Ovary (tissue), 3 donors: ENCODE data around the gene BECN2.

Experiments used
- POLR2A ChIP-seq: fragments of 450-650 bp; IDR thresholded peaks from one replicate; pipeline ENCODE4 v1.6.1; 2017; ENCODE audit warnings: antibody characterized with exemption, mild to moderate bottlenecking, moderate library complexity
- TF ChIP-seq, protein P1 (sequence below), 3 donors: fragments of 450-650 bp in 2 of 3; fragments of 200-600 bp in 1 of 3; IDR thresholded peaks; one replicate each; pipeline versions ENCODE4 v1.5.1 to v1.8.0; 2016 to 2022; ENCODE audit warnings: antibody characterized with exemption in 3 of 3, mild to moderate bottlenecking in 1 of 3
- donor health status: DM: no; HTN: no; CAD: no.

DNA sequence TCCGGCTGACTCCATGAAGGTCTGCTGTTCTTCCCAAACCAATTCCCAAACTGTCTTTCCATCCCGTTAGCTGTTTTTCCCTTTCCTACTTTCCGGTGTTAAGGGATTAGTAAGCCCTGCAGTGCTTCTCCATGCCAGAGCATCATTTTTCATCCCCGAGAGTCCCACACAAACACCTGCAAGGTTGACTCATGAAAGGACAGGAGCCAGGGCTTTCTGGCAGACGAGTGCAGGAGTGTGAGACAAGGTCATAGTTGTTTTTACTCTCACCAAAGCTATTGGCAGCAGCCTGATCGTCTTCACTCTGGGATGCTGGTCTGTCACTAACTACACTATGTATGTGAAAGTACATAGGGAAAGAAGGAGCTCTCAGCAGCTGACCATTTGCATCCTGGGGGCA is 10.2 kb upstream of the BECN2 start:
- TF ChIP-seq, protein P1, sequence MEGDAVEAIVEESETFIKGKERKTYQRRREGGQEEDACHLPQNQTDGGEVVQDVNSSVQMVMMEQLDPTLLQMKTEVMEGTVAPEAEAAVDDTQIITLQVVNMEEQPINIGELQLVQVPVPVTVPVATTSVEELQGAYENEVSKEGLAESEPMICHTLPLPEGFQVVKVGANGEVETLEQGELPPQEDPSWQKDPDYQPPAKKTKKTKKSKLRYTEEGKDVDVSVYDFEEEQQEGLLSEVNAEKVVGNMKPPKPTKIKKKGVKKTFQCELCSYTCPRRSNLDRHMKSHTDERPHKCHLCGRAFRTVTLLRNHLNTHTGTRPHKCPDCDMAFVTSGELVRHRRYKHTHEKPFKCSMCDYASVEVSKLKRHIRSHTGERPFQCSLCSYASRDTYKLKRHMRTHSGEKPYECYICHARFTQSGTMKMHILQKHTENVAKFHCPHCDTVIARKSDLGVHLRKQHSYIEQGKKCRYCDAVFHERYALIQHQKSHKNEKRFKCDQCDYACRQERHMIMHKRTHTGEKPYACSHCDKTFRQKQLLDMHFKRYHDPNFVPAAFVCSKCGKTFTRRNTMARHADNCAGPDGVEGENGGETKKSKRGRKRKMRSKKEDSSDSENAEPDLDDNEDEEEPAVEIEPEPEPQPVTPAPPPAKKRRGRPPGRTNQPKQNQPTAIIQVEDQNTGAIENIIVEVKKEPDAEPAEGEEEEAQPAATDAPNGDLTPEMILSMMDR (IDR thresholded peaks at IDR 0.05): no peak
- TF ChIP-seq POLR2A: no peak
